HT-29 (cell line): ENCODE results near the gene PCSK9. TPM values are rescaled to one million over a fixed set of nuclear protein-coding genes. Genes with fewer than 3 reads are reported as not detected.
"Not testable (repeated sequence)": the region's sequence is repeated elsewhere in the genome, so short reads cannot be mapped to it uniquely, and the experiment has no call there.

Source experiments
- DNase-seq: peaks from one replicate; pipeline ENCODE4 v3.0.0-alpha.2; 2015; ENCODE audit warnings: low spot score
- total RNA-seq: library from RNA; depleted of rRNA; stranded (reverse); fragments of >200 nt; shearing (Covaris generic); gene quantifications from 2 replicates; pipeline ENCODE4 v1.2.3, GENCODE V29; 2014; rRNA removed

PCSK9 gene
- total RNA-seq, 1 experiment from 2014 or later = 4.7 TPM

DNA sequence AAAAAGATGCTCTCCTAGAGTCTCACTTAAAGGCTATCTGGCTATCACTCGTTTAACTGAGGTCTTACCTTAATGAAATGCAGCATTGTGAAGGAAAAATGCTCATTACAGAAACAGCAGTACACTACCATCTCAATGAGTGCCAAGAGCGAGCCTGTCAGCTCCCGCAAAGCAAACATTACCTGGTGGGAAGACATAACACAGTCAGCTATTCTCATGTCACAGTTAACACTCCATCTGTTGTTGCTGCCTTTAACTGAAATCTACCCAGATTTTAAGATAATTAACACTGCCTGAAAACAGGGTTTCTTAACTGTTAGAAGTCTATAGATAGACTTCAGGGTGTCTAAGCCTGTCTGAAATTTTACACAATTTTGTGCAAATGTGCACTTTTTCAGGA lies 39.1 kb downstream of the PCSK9 start:
- no peak for DNase-seq

GRCh38 chr1:55079651-55080050 lies 40.3 kb downstream of the PCSK9 start:
- no peak for DNase-seq

DNA sequence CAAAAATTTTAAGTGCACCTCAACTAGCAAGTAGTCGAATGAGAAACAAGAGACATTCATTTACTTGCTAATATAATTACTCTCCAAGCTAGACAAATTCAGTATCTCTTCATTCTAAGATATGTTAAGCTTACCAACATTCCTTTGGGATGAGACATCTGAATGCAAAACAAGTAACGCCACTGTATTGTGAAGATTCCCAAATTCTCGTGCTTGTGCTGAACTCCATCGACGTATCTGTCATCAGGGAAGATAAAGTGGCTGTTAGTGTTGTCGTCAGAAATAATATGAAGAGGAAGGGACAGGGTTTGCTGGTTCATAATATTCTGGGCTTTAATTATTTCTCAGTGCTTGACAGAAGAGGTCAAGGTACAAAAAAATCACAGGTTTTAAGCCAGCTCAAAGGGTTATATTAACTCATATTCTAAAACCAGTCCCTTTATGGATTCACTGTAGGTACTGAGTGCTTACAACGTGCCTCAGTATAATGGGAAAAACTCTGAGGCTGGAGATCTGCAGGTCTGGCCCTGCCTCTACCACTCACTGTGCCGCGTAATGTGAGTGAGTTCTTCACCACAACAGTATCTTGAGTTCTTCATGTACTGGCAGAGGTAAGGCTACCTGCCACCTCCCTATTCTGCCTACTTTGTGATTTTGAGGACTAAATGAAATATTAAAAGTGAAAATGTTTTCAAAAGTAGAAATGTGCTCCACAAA lies 42.0 kb downstream of the PCSK9 start:
- no peak for DNase-seq

- DNase-seq = no peak
Measured at GRCh38 chr1:55081905-55082296, 42.6 kb downstream of the PCSK9 start.

DNA sequence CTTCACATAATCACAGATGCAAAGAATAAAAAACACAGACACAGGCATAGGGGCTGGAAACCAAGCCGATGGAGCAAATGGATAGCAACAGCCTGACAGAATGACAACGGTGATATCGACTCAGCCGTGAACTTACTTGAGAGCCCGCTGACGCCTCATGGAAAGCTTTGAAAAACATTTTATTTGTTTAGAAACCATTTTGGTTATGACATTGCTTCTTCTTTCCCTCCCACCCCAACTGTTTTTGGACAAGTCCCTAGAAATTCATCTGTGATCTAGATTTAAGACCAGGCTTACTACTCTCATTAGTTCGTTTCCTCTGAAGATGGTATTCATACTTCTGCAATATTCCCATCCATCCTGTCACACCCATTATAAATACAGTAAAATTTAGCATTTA lies 44.9 kb downstream of the PCSK9 start:
- DNase-seq = no peak

DNA sequence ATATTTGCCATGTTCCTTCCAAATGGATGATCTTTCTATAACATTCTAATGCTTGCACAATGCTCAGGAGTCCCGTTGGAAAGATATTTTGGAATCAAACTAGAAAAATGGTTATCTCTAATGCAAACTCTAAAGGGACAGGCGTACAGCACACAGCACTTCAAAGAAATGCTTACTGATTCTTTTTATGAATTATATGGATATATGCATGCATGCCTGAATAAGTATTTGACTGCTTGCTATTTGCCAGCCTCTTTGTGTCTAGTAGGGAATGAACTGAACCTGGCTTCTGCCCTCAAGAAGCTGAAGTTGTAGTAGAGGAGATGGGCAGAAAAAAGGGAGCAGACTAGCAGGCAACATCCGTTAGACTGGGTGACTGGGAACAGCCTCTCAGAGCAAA lies 48.1 kb downstream of the PCSK9 start:
- no peak for DNase-seq

DNA sequence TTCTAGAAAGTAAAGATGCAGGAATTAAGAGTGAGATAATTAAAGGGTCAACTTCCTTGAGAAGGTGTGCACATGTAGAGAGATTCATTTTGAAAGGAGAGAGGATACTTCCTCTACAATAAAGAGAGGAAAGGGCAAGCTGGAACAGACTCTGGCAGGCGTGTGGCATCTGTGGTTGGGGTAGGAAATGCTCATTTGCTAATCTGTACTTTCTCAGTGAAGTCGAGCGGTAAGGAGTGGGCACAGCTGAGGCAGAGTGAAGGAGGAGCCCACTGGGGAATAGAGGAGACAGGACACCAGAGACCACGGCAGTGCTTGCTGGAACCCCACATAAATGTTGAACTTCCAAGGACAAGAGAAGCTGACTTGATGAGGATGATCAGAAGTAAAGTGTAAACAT lies 49.1 kb downstream of the PCSK9 start:
- DNase-seq = no peak

GRCh38 chr1:55089683-55090082 lies 50.3 kb downstream of the PCSK9 start:
- no peak for DNase-seq

DNA sequence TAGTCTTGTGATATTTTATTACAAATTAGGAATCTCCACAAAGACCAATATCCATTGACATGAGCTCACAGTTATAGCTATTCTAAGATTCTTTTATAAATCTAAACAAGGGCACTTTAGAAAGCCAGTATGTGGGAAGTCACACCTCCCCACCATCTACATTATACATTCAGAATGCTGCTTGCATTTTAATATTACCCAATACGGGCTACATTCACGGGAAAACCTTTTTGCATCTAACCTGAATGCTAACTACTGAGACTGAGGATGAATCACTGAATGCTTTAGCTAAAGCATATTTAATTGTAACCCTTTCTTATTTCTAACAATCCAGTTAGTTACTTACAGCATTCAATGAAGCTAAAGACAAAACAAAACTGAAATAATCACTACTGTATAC lies 53.1 kb downstream of the PCSK9 start:
- DNase-seq = no peak

GRCh38 chr1:55095095-55095494 lies 55.7 kb downstream of the PCSK9 start:
- no peak for DNase-seq

DNA sequence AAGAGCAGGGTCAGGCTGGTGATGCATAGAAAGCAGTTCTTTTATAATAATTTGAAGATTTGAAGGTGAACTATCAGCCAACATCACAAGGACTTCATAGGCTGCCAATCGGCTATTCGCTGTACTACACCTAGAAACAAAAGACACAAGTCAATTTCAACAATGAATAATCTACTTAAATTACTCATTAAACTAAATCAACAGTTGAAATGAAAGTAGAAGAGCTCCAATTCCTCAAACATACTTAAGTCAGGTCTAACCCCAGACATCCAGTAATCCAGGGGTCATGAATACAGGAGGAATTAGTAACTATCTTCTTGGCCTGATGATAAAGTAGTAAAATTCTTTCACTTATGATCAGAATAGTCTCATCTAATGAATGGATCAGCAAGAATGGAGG lies 64.5 kb downstream of the PCSK9 start:
- no peak for DNase-seq

- DNase-seq = no peak
Measured at GRCh38 chr1:55107101-55107500, 67.8 kb downstream of the PCSK9 start.

GRCh38 chr1:55109005-55109404 lies 69.7 kb downstream of the PCSK9 start:
- not testable (repeated sequence) for DNase-seq

Other genes with a start within 250 kb of the PCSK9 start
- 26.7 and 27.6 TPM in 2 replicates for gene TTC22, start 238.2 kb upstream of the PCSK9 start, total RNA-seq
- gene DHCR24, start 152.4 kb upstream of the PCSK9 start, total RNA-seq = 316 and 325 TPM in 2 replicates
- gene TMEM61, start 58.9 kb upstream of the PCSK9 start, total RNA-seq = 3.0 and 4.8 TPM in 2 replicates
- 0.10 TPM in 1 of 2 replicates, not detected in the other for gene BSND, start 40.6 kb upstream of the PCSK9 start, total RNA-seq
- gene USP24, start 175.8 kb downstream of the PCSK9 start, total RNA-seq = 27.2 and 28.4 TPM in 2 replicates